Sigmoid colon (tissue), 4 donors: ENCODE results near the gene HDDC3.

ENCODE experiments used
- EP300 ChIP-seq, 4 donors: sonication (generic); formaldehyde crosslinking; IDR thresholded peaks; one replicate each; pipeline ENCODE4 v1.6.1; 2017; ENCODE audit warnings: antibody characterized with exemption in 4 of 4
- POLR2A ChIP-seq, 2 donors: fragments of 450-650 bp; IDR thresholded peaks; one replicate each; pipeline ENCODE4 v1.6.1; 2016; ENCODE audit warnings: antibody characterized with exemption in 2 of 2, mild to moderate bottlenecking in 2 of 2, moderate library complexity in 2 of 2
- POLR2AphosphoS5 ChIP-seq, 4 donors: sonication (generic); formaldehyde crosslinking; IDR thresholded peaks; one replicate each; pipeline ENCODE4 v1.6.1; 2017; ENCODE audit warnings: antibody characterized with exemption in 4 of 4
- TF ChIP-seq, protein P1 (sequence below), 4 experiments: fragments of 450-650 bp in 3 of 4; fragments of 200-600 bp in 1 of 4; IDR thresholded peaks; one replicate each; pipeline ENCODE4 v1.5.1; 2016 to 2019; ENCODE audit warnings: antibody characterized with exemption in 4 of 4, mild to moderate bottlenecking in 3 of 4, moderate library complexity in 2 of 4

DNA sequence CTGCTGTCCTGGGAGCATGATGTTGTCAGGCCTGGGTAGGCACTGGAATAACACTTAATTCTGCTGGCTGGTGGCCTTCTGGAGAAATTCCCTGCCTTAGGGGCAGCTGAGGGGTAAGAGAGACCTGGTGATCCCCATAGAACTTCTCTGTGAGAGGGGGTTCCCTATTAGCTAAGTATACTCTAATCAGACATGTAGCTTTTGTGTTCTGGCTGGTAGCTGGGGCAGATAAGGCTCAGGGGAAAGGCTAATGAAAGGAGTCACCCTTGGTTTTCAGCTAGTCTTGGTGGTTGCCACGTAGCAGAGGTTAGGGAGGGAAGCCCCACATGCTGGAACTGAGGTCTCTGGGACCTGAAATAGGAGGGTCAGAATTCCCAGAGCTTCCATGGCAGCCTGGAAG, 952 bp upstream of the HDDC3 start:
- TF ChIP-seq POLR2A (IDR thresholded peaks at IDR 0.05) = no peak
- TF ChIP-seq, protein P1, sequence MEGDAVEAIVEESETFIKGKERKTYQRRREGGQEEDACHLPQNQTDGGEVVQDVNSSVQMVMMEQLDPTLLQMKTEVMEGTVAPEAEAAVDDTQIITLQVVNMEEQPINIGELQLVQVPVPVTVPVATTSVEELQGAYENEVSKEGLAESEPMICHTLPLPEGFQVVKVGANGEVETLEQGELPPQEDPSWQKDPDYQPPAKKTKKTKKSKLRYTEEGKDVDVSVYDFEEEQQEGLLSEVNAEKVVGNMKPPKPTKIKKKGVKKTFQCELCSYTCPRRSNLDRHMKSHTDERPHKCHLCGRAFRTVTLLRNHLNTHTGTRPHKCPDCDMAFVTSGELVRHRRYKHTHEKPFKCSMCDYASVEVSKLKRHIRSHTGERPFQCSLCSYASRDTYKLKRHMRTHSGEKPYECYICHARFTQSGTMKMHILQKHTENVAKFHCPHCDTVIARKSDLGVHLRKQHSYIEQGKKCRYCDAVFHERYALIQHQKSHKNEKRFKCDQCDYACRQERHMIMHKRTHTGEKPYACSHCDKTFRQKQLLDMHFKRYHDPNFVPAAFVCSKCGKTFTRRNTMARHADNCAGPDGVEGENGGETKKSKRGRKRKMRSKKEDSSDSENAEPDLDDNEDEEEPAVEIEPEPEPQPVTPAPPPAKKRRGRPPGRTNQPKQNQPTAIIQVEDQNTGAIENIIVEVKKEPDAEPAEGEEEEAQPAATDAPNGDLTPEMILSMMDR (IDR thresholded peaks at IDR 0.05) = no peak
- TF ChIP-seq EP300 (IDR thresholded peaks at IDR 0.05) = no peak
- TF ChIP-seq POLR2AphosphoS5 (IDR thresholded peaks at IDR 0.05) = no peak
